ENCODE results near the gene ATP1B2.

GRCh38 chr17:7612294-7612640 lies 38.5 kb upstream of the ATP1B2 start:
- TF ChIP-seq CTCF (IDR thresholded peaks at IDR 0.05) (no peak), EP300 (IDR thresholded peaks at IDR 0.05) (no peak)

Measured in stomach (tissue), 4 donors.